ENCODE data around the gene SYT4. TPM values are rescaled to one million over a fixed set of nuclear protein-coding genes. Genes with fewer than 3 reads are reported as not detected.
A peak's percentile ranks its signal among the peaks of the same experiment; 100 is the strongest.
"Not testable (repeated sequence)": the region's sequence is repeated elsewhere in the genome, so short reads cannot be mapped to it uniquely, and the experiment has no call there.

SYT4 gene
- not detected in 2 replicates for total RNA-seq

- DNase-seq = peak; percentile 29
Observed at GRCh38 chr18:43277164-43277600, at the start of gene SYT4. TSS of gene SYT4 (minus strand) at chr18:43277490. CDS start at chr18:43277281, 209 bp downstream.

GRCh38 chr18:43322132-43322531 is 44.8 kb upstream of the SYT4 start:
- no peak for DNase-seq

- DNase-seq = no peak
Observed at GRCh38 chr18:43314941-43315340, 37.7 kb upstream of the SYT4 start.

GRCh38 chr18:43312891-43313290 is 35.6 kb upstream of the SYT4 start:
- no peak for DNase-seq

- no peak for DNase-seq
Observed at GRCh38 chr18:43310239-43310638, 32.9 kb upstream of the SYT4 start.

- no peak for DNase-seq
Observed at GRCh38 chr18:43303376-43303775, 26.1 kb upstream of the SYT4 start.

- DNase-seq = not testable (repeated sequence)
Observed at GRCh38 chr18:43286187-43286586, 8.9 kb upstream of the SYT4 start.

GRCh38 chr18:43283299-43283698 is 6.0 kb upstream of the SYT4 start:
- no peak for DNase-seq

- DNase-seq = no peak
Observed at GRCh38 chr18:43279015-43279744, 1.9 kb upstream of the SYT4 start.

GRCh38 chr18:43278355-43278754 is 1.1 kb upstream of the SYT4 start:
- no peak for DNase-seq

- DNase-seq = no peak
Observed at GRCh38 chr18:43276491-43276890, 799 bp downstream of the SYT4 start.

- DNase-seq = no peak
Observed at GRCh38 chr18:43275546-43275945, 1.7 kb downstream of the SYT4 start.

GRCh38 chr18:43274526-43274925 is 2.8 kb downstream of the SYT4 start:
- DNase-seq = no peak

GRCh38 chr18:43271593-43272432 is 5.5 kb downstream of the SYT4 start:
- peak; percentile 71 for DNase-seq

- DNase-seq = no peak
Observed at GRCh38 chr18:43267818-43268217, 9.5 kb downstream of the SYT4 start.

- DNase-seq = no peak
Observed at GRCh38 chr18:43265465-43265864, 11.8 kb downstream of the SYT4 start.

- DNase-seq = no peak
Observed at GRCh38 chr18:43248610-43249249, 28.6 kb downstream of the SYT4 start.

GRCh38 chr18:43247944-43248343 is 29.3 kb downstream of the SYT4 start:
- DNase-seq = no peak

- DNase-seq = no peak
Observed at GRCh38 chr18:43238429-43238828, 38.9 kb downstream of the SYT4 start.

GRCh38 chr18:43236921-43237320 is 40.4 kb downstream of the SYT4 start:
- DNase-seq = no peak

- DNase-seq = no peak
Observed at GRCh38 chr18:43234889-43235288, 42.4 kb downstream of the SYT4 start.

GRCh38 chr18:43222501-43222900 is 54.8 kb downstream of the SYT4 start:
- no peak for DNase-seq

- no peak for DNase-seq
Observed at GRCh38 chr18:43220691-43221090, 56.6 kb downstream of the SYT4 start.

Data from dermis blood vessel endothelial cell (primary cell).